HG02610 (cell line): ENCODE measurements around the gene LZTFL1.
"Not testable (repeated sequence)": the region's sequence is repeated elsewhere in the genome, so short reads cannot be mapped to it uniquely, and the experiment has no call there.

Experiments used
- ATAC-seq: cut with Tn5 transposase; IDR thresholded peaks from one replicate; pipeline ENCODE4 v1.9.1; 2021; ENCODE audit warnings: mild to moderate bottlenecking, moderate library complexity; ENCODE audit not compliant: unreplicated experiment

The LZTFL1 gene

GRCh38 chr3:45865563-45865962 is 23.6 kb upstream of the LZTFL1 start:
- ATAC-seq, result no peak

GRCh38 chr3:45864760-45865519 is 23.0 kb upstream of the LZTFL1 start:
- peak; percentile 75 for ATAC-seq

DNA sequence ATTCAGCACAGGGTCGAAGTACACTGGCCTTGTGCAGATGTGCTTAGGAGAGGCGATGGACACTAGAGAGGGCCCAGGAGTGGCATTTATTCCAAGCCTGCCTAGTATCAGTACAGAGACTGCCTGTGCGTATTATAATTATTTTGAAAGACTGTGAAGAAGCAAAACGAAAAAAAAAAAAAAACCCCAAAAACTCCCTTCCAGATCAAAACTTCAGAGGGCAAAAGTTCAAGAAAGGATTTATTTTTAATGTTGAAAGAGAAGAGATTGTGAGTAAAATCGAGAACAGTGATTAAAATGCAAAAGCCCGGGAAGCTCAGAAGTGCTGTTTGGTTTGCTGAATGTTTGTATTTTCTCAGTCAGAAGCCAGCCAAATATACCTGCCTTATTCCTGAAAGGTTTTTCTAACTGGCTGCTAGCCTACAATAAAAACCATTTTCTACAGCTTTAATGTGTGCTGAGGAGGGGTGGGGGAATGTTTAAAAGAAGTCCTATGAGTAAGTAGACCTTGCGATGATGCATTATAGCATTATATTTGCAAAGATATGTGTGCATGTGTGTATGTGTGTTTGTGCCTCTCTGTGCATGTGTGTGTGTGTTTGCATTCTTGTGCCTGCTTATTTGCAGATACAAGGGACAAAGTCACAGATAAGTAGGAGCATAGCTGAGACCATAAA is 19.3 kb upstream of the LZTFL1 start:
- ATAC-seq, result peak; percentile 62

DNA sequence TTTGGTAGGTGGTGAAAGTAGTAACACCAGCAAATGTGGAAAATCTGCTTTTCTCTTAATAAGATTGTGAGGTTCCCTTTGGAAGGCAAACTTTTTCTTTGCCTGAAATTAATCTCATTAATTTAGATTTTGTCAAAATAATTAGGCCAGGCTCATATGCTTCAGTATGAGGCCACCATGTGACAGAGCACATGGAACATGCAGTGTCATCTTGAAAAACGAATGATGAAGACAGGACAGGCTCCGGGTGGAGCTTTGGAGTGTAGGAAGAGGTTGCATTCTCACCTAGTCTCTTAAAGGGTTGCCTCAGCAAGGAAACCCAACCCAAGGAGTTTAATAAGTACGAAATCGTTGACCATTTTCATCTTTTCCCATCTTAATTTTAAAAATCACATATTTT is 18.6 kb upstream of the LZTFL1 start:
- no peak for ATAC-seq

DNA sequence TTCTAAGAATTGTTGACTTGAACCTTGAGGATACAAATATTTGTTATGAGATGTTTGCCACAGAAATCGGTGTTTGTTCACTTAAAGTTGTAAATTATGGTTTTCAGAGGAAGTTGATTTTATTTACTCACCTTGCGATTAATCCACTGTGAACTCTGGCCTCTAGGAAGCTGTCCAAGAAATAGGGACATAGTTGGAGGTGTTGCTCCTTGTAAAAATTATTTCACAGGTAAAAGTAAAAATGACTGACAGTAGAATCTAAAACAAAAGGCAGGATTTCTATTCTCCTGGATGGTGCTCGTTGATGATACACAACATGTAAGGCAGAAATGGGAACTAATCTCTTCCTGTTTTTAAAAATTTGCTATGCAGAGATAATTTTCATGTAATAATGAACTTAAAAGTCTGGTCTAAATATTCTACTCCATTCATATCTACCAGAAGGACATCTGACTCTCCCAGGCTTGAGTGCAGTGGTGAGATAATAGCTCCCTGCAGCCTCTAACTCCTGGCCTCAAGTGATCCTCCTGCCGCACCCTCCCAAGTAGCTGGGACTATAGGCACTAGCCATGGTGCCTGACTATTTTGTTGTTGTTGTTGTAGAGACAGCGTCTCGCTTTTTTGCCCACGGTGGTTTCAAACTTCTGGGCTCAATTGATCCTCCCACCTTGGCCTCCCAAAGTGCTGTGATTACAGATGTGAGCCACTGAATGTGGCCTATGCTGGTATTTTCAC is 17.1 kb upstream of the LZTFL1 start:
- ATAC-seq, result no peak

DNA sequence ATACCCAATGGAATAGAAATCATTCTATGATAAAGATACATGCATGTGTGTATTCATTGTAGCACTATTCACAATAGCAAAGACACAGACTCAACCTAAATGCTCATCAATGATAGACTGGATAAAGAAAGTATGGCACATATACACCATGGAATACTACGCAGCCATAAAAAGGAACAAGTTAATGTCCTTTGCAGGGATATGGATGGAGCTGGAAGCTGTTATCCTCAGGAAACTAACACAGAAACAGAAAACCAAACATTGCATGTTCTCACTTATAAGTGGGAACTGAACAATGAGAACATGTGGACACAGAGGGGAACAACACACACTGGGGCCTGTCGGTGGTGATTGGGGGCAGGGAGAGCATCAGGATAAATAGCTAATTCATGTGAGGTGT is 15.1 kb upstream of the LZTFL1 start:
- ATAC-seq, result not testable (repeated sequence)

DNA sequence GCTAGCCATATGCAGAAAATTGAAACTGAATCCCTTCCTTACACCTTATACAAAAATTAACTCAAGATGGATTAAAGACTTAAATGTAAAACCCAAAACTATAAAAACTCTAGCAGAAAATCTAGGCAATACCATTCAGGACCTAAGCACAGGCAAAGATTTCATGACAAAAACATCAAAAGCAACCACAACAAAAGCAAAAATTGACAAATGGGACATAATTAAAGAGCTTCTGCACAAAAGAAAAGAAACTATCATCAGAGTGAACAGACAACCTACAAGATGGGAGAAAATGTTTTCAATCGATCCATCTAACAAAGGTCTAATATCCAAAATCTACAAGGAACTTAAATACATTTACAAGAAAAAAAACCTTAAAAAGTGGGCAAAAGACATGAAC is 14.4 kb upstream of the LZTFL1 start:
- not testable (repeated sequence) for ATAC-seq

DNA sequence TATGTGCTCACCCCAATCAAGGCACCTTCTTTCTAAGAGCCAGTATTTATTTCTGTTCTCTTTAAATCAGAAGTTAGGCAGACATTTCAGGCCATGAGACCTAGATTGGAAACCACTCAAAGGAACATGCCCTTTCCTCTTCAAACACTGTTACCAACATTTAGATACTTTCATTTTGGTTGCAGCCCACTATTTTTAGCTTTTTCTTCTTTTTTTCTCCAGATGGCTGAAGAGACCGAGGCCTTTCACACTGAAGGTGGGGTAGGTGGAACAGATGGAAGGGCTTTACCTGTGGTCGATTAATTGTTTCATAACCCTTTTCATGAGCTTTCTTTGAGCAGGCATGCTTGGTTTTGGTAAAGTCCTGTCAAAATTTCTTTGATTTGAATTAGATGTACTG is 10.9 kb upstream of the LZTFL1 start:
- ATAC-seq, result no peak

DNA sequence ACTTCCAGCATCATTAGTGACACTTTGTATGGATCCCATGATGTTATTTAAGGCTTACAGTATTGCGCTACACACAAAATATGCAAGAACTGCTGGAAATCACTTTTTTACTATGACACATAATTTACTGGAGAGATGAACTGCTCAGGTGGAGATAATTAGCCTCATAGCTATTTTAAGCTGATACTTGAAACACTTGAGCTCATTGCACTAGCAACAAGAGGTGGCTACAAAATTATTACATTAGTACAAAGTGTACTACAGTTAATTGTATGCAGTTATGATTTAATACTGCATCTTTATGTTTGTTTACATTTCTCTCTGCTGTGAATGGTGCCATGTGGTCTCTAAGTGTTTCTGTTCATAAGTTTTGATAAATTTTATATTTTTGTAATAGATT is 6.5 kb upstream of the LZTFL1 start:
- ATAC-seq, result no peak

DNA sequence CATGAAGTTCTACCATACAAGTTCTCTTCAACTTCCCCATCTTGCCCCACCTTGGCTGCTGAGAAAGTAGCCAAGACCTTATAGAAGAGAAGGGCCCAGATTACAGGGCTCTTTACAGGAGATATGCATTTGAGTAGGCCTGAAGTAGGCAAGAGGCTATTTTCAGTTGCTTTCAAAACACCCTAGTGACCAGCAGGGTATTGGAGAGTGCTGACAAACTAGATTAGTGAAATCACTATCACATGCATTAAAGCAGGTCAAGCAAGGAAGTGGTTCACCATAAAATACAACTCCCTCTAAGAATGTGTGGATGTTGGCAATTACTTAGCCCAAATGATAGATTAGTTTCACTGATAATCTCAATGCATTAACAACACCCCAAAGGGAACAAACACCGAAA is 2.7 kb upstream of the LZTFL1 start:
- no peak for ATAC-seq

DNA sequence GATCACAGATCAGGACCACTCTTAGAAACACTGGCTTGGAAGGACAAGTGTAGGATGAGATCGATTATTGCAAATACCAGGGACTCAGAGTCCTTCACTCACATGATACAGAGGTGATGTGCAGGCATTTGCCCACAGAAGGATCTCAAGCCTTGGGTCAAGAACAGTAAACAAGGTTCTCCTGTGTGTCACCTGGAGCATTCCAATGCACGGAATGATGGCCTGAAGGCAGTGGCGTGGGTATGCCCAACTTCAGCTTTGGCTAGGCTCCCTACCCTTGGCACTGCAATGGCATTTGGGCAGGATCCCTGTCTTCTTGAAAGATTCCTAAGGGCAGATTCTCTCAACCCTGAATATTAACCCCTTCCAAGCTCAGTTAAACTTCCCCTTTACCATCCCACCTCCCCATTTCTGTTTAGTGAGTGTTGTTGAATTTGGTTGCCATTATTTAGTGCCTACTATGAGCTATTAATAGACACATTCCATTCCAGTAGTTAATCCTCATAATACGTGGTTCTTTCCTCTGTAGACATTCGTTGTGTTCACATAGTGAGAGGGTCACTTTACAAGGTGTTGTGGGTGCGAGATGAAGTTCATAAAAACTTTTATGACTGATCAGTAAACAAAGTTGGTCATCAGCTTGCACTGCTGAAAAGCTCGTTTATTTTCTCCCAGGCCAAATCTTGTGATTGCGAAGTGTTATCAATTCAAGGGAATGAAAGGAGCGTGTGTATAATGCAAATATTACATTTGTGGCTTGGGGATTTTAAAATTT is 1.1 kb upstream of the LZTFL1 start:
- no peak for ATAC-seq

GRCh38 chr3:45841420-45841756 is 531 bp downstream of the LZTFL1 start:
- ATAC-seq, result no peak

DNA sequence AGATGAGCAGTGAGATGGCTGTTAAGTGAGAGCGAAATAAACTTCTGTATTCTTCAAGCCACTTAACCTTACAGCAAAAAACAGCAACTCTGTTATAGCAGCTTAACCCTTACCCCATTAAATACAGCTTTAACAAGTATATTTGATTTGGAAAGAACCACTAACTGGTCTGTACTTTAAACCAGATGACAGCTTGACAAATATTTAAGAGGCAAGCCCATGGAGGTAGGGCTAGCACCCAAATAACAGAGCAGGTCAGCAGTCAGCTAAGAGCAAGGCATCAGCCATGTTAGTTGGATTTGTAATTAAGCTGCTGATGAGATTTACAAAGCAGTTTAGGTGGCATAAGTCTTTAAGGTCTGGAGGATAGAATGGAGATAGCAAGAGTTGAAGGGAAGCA is 3.5 kb downstream of the LZTFL1 start:
- no peak for ATAC-seq

GRCh38 chr3:45832699-45833098 is 9.2 kb downstream of the LZTFL1 start:
- ATAC-seq, result no peak

DNA sequence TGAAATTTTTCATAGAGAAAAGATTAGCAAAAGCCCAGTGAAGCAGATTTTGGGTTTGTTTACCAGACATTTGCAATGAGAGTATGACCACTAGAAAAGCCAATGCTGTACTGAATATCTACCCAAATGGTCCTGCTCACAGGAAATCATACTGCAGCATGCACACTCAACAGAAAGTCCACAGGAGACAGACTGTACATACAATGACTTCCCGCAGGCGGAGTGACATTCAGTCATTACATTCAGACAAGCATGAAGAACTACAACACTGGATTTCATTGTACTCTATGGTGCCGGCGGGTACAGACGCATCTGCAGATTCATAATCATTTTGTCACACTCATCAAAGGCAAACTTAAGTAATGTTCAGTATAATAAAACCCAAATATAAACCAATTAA is 11.8 kb downstream of the LZTFL1 start:
- ATAC-seq, result no peak

GRCh38 chr3:45826908-45827307 is 15.0 kb downstream of the LZTFL1 start:
- ATAC-seq, result no peak

- ATAC-seq, result no peak
Observed at GRCh38 chr3:45826321-45826720, 15.6 kb downstream of the LZTFL1 start.

DNA sequence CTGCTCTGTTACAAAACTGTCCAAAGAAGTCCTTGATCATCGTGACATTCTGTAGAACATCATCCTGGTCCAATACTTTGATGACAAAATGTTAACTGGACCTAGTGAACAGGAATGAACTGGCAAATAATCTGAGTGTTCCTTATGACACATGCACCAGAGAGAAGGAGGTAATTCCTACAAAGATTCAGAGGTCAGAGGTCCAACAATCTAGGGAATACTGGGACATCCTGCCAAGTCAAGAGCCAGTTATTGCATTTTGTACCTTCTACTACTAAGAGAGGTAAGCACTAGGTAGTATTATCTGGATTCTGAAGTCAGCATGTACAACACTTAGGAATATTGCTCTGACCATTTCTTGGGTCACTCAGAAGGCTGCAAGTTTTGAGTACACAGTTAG is 20.8 kb downstream of the LZTFL1 start:
- ATAC-seq, result no peak

DNA sequence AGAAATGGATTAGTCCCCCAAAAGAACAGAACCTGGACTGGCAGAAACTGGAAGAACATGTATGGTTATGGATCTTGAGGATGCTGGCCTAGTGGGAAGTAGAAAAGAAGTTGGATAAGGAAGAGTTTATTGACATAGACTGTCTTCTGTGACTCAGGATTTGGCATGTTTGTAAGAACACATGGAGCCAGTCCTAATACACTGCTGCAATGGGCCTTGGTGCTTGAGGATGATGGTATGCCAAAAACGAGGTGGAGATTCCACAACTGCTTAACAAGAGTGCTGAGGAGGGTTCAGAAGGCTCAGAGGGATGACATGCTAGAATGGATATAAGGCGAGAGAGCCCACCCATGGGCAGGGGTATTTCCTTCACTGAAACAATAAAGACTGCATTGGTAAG is 22.4 kb downstream of the LZTFL1 start:
- ATAC-seq, result no peak

- ATAC-seq, result no peak
Observed at GRCh38 chr3:45817831-45818522, 23.9 kb downstream of the LZTFL1 start.

- no peak for ATAC-seq
Observed at GRCh38 chr3:45816544-45816943, 25.4 kb downstream of the LZTFL1 start.
